K562 (cell line): ENCODE measurements around the gene SF3B3. TPM values are rescaled to one million over a fixed set of nuclear protein-coding genes. Genes with fewer than 3 reads are reported as not detected.

ENCODE experiments used
- ATAC-seq: fragments of 200-7000 bp; cut with Tn5 transposase; 3 replicates; pipeline ENCODE4 v1.9.1; 2020; ENCODE audit warnings: moderate library complexity
- BruUV-seq: library from RNA; stranded (reverse); fragments of 400-500 nt; replicated peaks from 2 replicates; lab custom pipeline; 2021; lab: Mats Ljungman, UMichigan
- CTCF ChIA-PET: fragments of 300-600 bp; formaldehyde crosslinking; extraction: SDS; loops from one replicate; lab custom pipeline; 2021; ENCODE audit warnings: low intra/inter-chr PET ratio; lab: Yijun Ruan, JAX
- POLR2A ChIA-PET: fragments of 300-600, 350-650 bp; sonication (Branson Sonifier 250); formaldehyde crosslinking; extraction: SDS; loops from one replicate; lab custom pipeline; 2021; ENCODE audit warnings: antibody characterized with exemption, inconsistent platforms; lab: Yijun Ruan, JAX
- DNase-seq, 4 experiments: peaks; one replicate each; pipeline versions ENCODE4 v3.0.0 to v3.0.0-alpha.2; 2011 to 2018; ENCODE audit warnings: low spot score in 3 of 4, mixed read lengths in 3 of 4; ENCODE audit errors: extremely low read depth in 1 of 4
- FAIRE-seq: peaks from 2 replicates; lab custom pipeline; 2011; peaks lifted over from hg19 to GRCh38; lab: Jason Lieb, UNC
- H2AFZ ChIP-seq: 2 replicates; pipeline ENCODE4 v1.6.0; 2011; ENCODE audit warnings: low read depth, low read length, control low read depth, inconsistent platforms
- H3K27ac ChIP-seq: fragments of 200-600 bp; 3 replicates; pipeline ENCODE4 v1.8.0; 2011; ENCODE audit warnings: low read depth, mild to moderate bottlenecking, control low read depth, inconsistent platforms, low read length, moderate library complexity, mixed read lengths; ENCODE audit errors: extremely low read depth
- H3K27me3 ChIP-seq, 2 experiments: fragments of 300-600 bp in 1 of 2; 2 replicates in 1 of 2; 3 replicates in 1 of 2; pipeline versions ENCODE4 v1.6.0 to v1.8.0; 2011; ENCODE audit warnings: inconsistent platforms in 2 of 2, low read length in 2 of 2, mild to moderate bottlenecking in 1 of 2, mixed read lengths in 1 of 2, moderate library complexity in 1 of 2; ENCODE audit not compliant: control insufficient read depth in 2 of 2, insufficient read depth in 2 of 2
- H3K36me3 ChIP-seq: fragments of 300-600 bp; 3 replicates; pipeline ENCODE4 v1.8.0; 2011; ENCODE audit warnings: mild to moderate bottlenecking, low read length, inconsistent platforms; ENCODE audit not compliant: control insufficient read depth, insufficient read depth
- H3K4me1 ChIP-seq, 2 experiments: fragments of 200-600 bp in 1 of 2; replicated peaks in 1 of 2; 2 replicates in 1 of 2; 3 replicates in 1 of 2; pipeline versions ENCODE4 v1.5.1 to v1.8.0; 2011; ENCODE audit warnings: inconsistent platforms in 2 of 2, low read length in 2 of 2, mild to moderate bottlenecking in 1 of 2, mixed read lengths in 1 of 2, moderate library complexity in 1 of 2; ENCODE audit not compliant: control insufficient read depth in 2 of 2, insufficient read depth in 2 of 2
- H3K4me2 ChIP-seq: 2 replicates; pipeline ENCODE4 v1.6.1; 2011; ENCODE audit warnings: low read length, control low read depth, inconsistent platforms, mixed read lengths; ENCODE audit not compliant: insufficient read depth
- H3K4me3 ChIP-seq: fragments of 200-600 bp; sonication (generic), shearing (Covaris generic); 2 replicates; pipeline ENCODE4 v1.5.1; 2016; ENCODE audit warnings: control low read depth, inconsistent platforms
- H3K79me2 ChIP-seq: fragments of 200-600 bp; 3 replicates; pipeline ENCODE4 v1.8.0; 2011; ENCODE audit warnings: low read length, inconsistent platforms; ENCODE audit not compliant: control insufficient read depth, insufficient read depth
- H3K9ac ChIP-seq, 2 experiments: 2 replicates each; pipeline versions ENCODE4 v1.6.0 to v1.6.1; 2011; ENCODE audit warnings: low read depth in 2 of 2, low read length in 2 of 2, control low read depth in 1 of 2, inconsistent platforms in 1 of 2, mild to moderate bottlenecking in 1 of 2, mixed read lengths in 1 of 2; ENCODE audit not compliant: insufficient read depth in 1 of 2
- H3K9me1 ChIP-seq: one replicate; pipeline ENCODE4 v1.6.0; 2011; ENCODE audit warnings: inconsistent platforms, mild to moderate bottlenecking, low read length, moderate library complexity; ENCODE audit not compliant: control insufficient read depth, insufficient read depth
- H3K9me3 ChIP-seq: replicated peaks from 2 replicates; pipeline ENCODE4 v1.5.1; 2011; ENCODE audit warnings: low read depth, low read length, inconsistent platforms; ENCODE audit not compliant: control insufficient read depth, insufficient read depth
- H4K20me1 ChIP-seq: replicated peaks from 2 replicates; pipeline ENCODE4 v1.6.1; 2011; ENCODE audit warnings: low read length, inconsistent platforms, mixed read lengths; ENCODE audit not compliant: control insufficient read depth, insufficient read depth
- CBFA2T2 ChIP-seq: fragments of 450-650 bp; conservative IDR thresholded peaks from 2 replicates; pipeline ENCODE4 v1.6.1; 2017; ENCODE audit warnings: mild to moderate bottlenecking
- CREBBP ChIP-seq: IDR thresholded peaks from one replicate; pipeline ENCODE4 v1.6.1; 2012; ENCODE audit warnings: low read depth, mild to moderate bottlenecking, control low read depth, inconsistent platforms, low read length
- GTF2F1 ChIP-seq: IDR thresholded peaks from 2 replicates; pipeline ENCODE4 v1.6.1; 2011; ENCODE audit warnings: low read depth, low read length, improper control_type of control experiment
- MTA2 ChIP-seq: fragments of 450-650 bp; IDR thresholded peaks from 2 replicates; pipeline ENCODE4 v1.6.1; 2016; ENCODE audit warnings: low read depth
- MXD1 ChIP-seq: fragments of 250-450 bp; sonication (Bioruptor Pico); IDR thresholded peaks from 2 replicates; pipeline ENCODE4 v1.8.0; 2021; ENCODE audit warnings: borderline replicate concordance, mild to moderate bottlenecking, moderate library complexity; ENCODE audit not compliant: poor library complexity, severe bottlenecking
- PHB2 ChIP-seq: fragments of 450-650 bp; IDR thresholded peaks from 2 replicates; pipeline ENCODE4 v1.6.1; 2017; ENCODE audit warnings: low read depth
- POLR2B ChIP-seq: fragments of 450-650 bp; IDR thresholded peaks from 2 replicates; pipeline ENCODE4 v1.6.1; 2018; ENCODE audit warnings: low read depth; ENCODE audit not compliant: partially characterized antibody
- RBM22 ChIP-seq: fragments of 200-400 bp; formaldehyde crosslinking; IDR thresholded peaks from 2 replicates; pipeline ENCODE4 v1.6.1; 2018; ENCODE audit warnings: low read length, low read depth; ENCODE audit not compliant: poor library complexity, severe bottlenecking
- ZNF75A ChIP-seq: fragments of 450-650 bp; formaldehyde crosslinking; IDR thresholded peaks from 2 replicates; pipeline ENCODE4 v1.4.0; 2020; ENCODE audit warnings: mild to moderate bottlenecking
- WGBS: fragments of 100-300 bp; shearing (Covaris generic); methylation state at CpG from one replicate; pipeline ENCODE4 v1.1.6; 2016; ENCODE audit warnings: low coverage, mixed read lengths; ENCODE audit not compliant: insufficient coverage; ENCODE audit errors: missing lambda C conversion rate; 5-methylcytosine and 5-hydroxymethylcytosine counted together
- in situ Hi-C: fragments of 300-500 bp; cut with MboI; formaldehyde crosslinking; loops from 4 replicates; pipeline ENCODE4 v1.15.0; 2018; ENCODE audit warnings: inconsistent platforms, mixed read lengths
- intact Hi-C: fragments of 100-400 bp; cut with micrococcal nuclease; formaldehyde crosslinking; loops from 2 replicates; pipeline ENCODE4 v1.14.2; 2022
- polyA plus RNA-seq, 8 experiments: library from polyadenylated mRNA; depleted of rRNA in 4 of 8; stranded (reverse) in 5 of 8; unstranded in 3 of 8; fragments of >200 nt; fragmentation: Nextera tagmentation in 2 of 8; fragmentation: Illumina TruSeq in 1 of 8; extraction: Ambion mirVana in 2 of 8; extraction: Trizol in 1 of 8; gene quantifications; 2 replicates each; pipeline versions ENCODE4 v1.2.1 to v1.2.3, GENCODE V29; 2011 to 2014; ENCODE audit warnings: inconsistent platforms in 1 of 8, missing spikeins in 1 of 8
- total RNA-seq, 7 experiments: library from RNA; depleted of rRNA in 6 of 7; stranded (reverse); fragments of >200 nt in 6 of 7; fragmentation: Illumina TruSeq in 2 of 7; extraction: Trizol in 2 of 7; gene quantifications; 2 replicates each; pipeline versions ENCODE4 v1.2.1 to v1.2.3, GENCODE V29; 2011 to 2021; ENCODE audit warnings: low replicate concordance in 1 of 7
- TF ChIP-seq, protein P1 (sequence below): fragments of 250-450 bp; sonication (Bioruptor Pico); IDR thresholded peaks from 2 replicates; pipeline ENCODE4 v1.8.0; 2022; ENCODE audit warnings: moderate library complexity, mild to moderate bottlenecking, inconsistent platforms
- TF ChIP-seq, protein P2 (sequence below): IDR thresholded peaks from 3 replicates; pipeline ENCODE4 v1.6.1; 2011; ENCODE audit warnings: borderline replicate concordance, mild to moderate bottlenecking, moderate library complexity; ENCODE audit not compliant: insufficient read length; ENCODE audit errors: extremely low read depth

SF3B3 gene
- total and polyA plus RNA-seq, 9 of the 15 experiments (the other 6 are each of a cell fraction or from before 2014, with no cell fraction given), result 98.9 to 546 (median 221) TPM

- TF ChIP-seq CBFA2T2 (no peak), MXD1 (no peak), GTF2F1 (no peak), RBM22 (no peak), PHB2 (no peak), MTA2 (no peak), POLR2B (no peak), CREBBP (no peak), ZNF75A (CRISPR knock-in tag) (no peak)
- TF ChIP-seq, protein P1, sequence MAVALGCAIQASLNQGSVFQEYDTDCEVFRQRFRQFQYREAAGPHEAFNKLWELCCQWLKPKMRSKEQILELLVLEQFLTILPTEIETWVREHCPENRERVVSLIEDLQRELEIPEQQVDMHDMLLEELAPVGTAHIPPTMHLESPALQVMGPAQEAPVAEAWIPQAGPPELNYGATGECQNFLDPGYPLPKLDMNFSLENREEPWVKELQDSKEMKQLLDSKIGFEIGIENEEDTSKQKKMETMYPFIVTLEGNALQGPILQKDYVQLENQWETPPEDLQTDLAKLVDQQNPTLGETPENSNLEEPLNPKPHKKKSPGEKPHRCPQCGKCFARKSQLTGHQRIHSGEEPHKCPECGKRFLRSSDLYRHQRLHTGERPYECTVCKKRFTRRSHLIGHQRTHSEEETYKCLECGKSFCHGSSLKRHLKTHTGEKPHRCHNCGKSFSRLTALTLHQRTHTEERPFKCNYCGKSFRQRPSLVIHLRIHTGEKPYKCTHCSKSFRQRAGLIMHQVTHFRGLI (CRISPR knock-in tag), result no peak
- TF ChIP-seq, protein P2, sequence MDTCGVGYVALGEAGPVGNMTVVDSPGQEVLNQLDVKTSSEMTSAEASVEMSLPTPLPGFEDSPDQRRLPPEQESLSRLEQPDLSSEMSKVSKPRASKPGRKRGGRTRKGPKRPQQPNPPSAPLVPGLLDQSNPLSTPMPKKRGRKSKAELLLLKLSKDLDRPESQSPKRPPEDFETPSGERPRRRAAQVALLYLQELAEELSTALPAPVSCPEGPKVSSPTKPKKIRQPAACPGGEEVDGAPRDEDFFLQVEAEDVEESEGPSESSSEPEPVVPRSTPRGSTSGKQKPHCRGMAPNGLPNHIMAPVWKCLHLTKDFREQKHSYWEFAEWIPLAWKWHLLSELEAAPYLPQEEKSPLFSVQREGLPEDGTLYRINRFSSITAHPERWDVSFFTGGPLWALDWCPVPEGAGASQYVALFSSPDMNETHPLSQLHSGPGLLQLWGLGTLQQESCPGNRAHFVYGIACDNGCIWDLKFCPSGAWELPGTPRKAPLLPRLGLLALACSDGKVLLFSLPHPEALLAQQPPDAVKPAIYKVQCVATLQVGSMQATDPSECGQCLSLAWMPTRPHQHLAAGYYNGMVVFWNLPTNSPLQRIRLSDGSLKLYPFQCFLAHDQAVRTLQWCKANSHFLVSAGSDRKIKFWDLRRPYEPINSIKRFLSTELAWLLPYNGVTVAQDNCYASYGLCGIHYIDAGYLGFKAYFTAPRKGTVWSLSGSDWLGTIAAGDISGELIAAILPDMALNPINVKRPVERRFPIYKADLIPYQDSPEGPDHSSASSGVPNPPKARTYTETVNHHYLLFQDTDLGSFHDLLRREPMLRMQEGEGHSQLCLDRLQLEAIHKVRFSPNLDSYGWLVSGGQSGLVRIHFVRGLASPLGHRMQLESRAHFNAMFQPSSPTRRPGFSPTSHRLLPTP, result no peak
- ATAC-seq (no peak), FAIRE-seq (no peak), DNase-seq (no peak)
- POLR2A ChIA-PET, result interaction anchor here (0.6 to 1.9 kb wide), 3 partner anchors 9 to 17 kb away, joined by 3 to 5 read pairs (median 3); no protein-coding TSS in a partner anchor
- Histone ChIP-seq H3K4me1 (no peaks in the 10 kb centered on the region), H3K9me3 (no peaks in the 10 kb centered on the region), H3K4me2 (no peak overlapping the region), H3K79me2 (peaks cover 87% of the 10 kb centered on the region), H4K20me1 (peaks cover 25% of the 10 kb centered on the region), H3K4me3 (no peak overlapping the region), H3K27ac (no peak overlapping the region), H3K36me3 (peaks cover 96% of the 10 kb centered on the region), H3K9ac (no peak overlapping the region), H3K27me3 (no peaks in the 10 kb centered on the region), H3K9me1 (no peaks in the 10 kb centered on the region), H2AFZ (no peak overlapping the region)
- in situ Hi-C loops (loop anchor here (10.0 kb wide), 1 partner anchor 284 kb away; no protein-coding TSS in a partner anchor), intact Hi-C loops (no loop called here)
- CTCF ChIA-PET, result no interaction called here
- BruUV-seq, result TSS peak; percentile 16
- 95% methylated on average over 2 of the region's 2 CpGs for WGBS
These were observed 25.3 kb downstream of the SF3B3 start for GRCh38 chr16:70548936-70549335.
